Ishikawa (cell line): Measurements from ENCODE around the gene SBF2.

Source experiments
- CEBPB ChIP-seq: IDR thresholded peaks from 2 replicates; pipeline ENCODE4 v1.6.1; 2012
- CREB1 ChIP-seq: IDR thresholded peaks from 2 replicates; pipeline ENCODE4 v1.6.1; 2012; ENCODE audit warnings: low read depth
- EGR1 ChIP-seq: IDR thresholded peaks from 2 replicates; pipeline ENCODE4 v1.6.1; 2012
- EP300 ChIP-seq: IDR thresholded peaks from 2 replicates; pipeline ENCODE4 v1.6.1; 2012; ENCODE audit warnings: borderline replicate concordance
- RAD21 ChIP-seq: IDR thresholded peaks from 2 replicates; pipeline ENCODE4 v1.6.1; 2012; ENCODE audit warnings: low read depth
- REST ChIP-seq: IDR thresholded peaks from 2 replicates; pipeline ENCODE4 v1.6.1; 2012; ENCODE audit warnings: low read depth, mild to moderate bottlenecking
- TAF1 ChIP-seq: IDR thresholded peaks from 2 replicates; pipeline ENCODE4 v1.6.1; 2012; ENCODE audit warnings: low read depth, mild to moderate bottlenecking
- TCF12 ChIP-seq: IDR thresholded peaks from 2 replicates; pipeline ENCODE4 v1.6.1; 2012; ENCODE audit warnings: low read depth
- USF1 ChIP-seq: IDR thresholded peaks from 2 replicates; pipeline ENCODE4 v1.6.1; 2012
- ZBTB7A ChIP-seq: IDR thresholded peaks from 2 replicates; pipeline ENCODE4 v1.6.1; 2012; ENCODE audit warnings: low read depth

- TF ChIP-seq REST (no peak), CEBPB (no peak), TAF1 (no peak), TCF12 (no peak), RAD21 (no peak), EP300 (no peak), CREB1 (no peak), USF1 (no peak), ZBTB7A (no peak), EGR1 (no peak)
These were observed 518.6 kb downstream of the SBF2 start for GRCh38 chr11:9775398-9775779.
